Measurements from ENCODE around the gene GET4. TPM values are rescaled to one million over a fixed set of nuclear protein-coding genes. Genes with fewer than 3 reads are reported as not detected.
"Not testable (repeated sequence)": the region's sequence is repeated elsewhere in the genome, so short reads cannot be mapped to it uniquely, and the experiment has no call there.

The GET4 gene
- total RNA-seq, 1 experiment from 2014 or later = 22.0 TPM

- no peak overlapping the region for H3K27ac ChIP-seq
Measured at GRCh38 chr7:901388-902154, 25.2 kb downstream of the GET4 start.

DNA sequence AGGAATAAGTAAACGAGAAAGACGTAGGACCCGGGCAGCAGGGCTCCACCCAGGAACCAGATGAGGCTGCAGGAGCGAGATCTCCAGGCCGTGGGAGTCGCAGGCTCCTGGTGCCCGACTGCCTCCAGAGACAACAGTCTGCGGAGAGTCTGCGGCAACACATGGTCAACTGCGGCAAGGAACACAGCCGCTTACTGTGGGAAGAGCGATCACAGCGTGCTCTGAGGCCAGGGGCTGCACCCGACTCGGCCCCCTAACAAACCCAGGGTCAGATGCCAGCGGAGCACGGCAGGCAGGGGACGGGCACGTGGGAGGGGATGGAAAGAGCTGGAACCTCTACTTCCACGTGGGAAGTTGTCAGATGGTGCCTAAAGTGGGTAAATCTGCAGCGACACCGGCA lies 26.6 kb downstream of the GET4 start:
- Histone ChIP-seq H3K27ac (no peak overlapping the region), H3K27me3 (peaks cover 11% of the 10 kb centered on the region)
- DNase-seq = no peak

More at GRCh38 chr7:901388-902154, 25.2 kb downstream of the GET4 start:
- Histone ChIP-seq H3K27me3 (peaks cover 11% of the 10 kb centered on the region), H3K4me3 (no peak overlapping the region), H3K4me1 (peaks cover 3% of the 10 kb centered on the region; the same call in 1 of the 2 replicates), H3K9me3 (replicated peaks) (no peaks in the 10 kb centered on the region), H3K36me3 (no peaks in the 10 kb centered on the region)
- DNase-seq = peak; percentile 90 to 92

DNA sequence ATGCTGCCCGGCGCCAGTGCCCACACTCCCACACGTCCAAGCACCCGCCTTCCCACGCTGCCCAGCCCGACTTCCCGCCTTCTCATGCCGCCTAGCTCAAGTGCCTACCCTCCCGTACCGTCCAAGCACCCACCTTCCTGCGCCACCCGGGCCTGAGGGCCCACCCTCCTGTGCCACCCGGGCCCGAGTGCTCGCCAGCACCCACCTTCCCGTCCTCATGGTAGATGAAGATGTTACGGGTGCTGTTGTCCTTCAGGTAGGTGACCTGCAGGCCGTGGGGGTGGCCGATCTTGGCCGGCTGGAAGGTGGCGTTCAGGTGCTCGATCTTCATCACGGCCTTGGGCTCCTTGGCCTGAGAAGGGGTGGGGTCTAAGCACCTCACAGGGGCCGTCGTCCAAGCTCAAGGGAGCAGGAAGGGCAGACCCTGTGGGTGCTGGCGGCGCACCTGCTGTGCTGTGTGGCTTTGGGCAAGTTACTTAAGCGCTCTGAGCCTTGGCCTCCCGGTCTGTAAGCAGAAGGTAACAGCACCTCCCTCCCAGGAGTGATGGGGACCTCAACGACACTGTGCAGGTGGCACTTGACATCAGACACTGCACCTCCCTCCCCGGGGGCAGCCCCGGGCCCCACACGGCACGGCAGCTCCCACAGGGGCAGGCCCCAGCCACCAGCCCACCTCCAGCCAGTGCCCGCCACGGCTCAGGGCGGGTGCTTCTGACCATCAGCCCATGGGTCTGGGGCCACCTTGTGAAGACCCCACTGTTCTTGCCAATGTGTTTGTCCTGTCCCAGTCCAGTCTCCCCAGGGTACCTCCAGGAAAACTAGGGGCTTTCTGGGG lies 27.8 kb downstream of the GET4 start:
- H3K4me1 ChIP-seq = peaks cover 3% of the 10 kb centered on the region; the same call in 1 of the 2 replicates
- no peak for DNase-seq
- no peak overlapping the region for H3K27ac ChIP-seq
- H3K9me3 ChIP-seq (replicated peaks) = no peaks in the 10 kb centered on the region
- peaks cover 11% of the 10 kb centered on the region for H3K27me3 ChIP-seq
- no peaks in the 10 kb centered on the region for H3K36me3 ChIP-seq
- H3K4me3 ChIP-seq = no peak overlapping the region

More for the DNA sequence above, 26.6 kb downstream of the GET4 start:
- Histone ChIP-seq H3K9me3 (replicated peaks) (no peaks in the 10 kb centered on the region), H3K36me3 (no peaks in the 10 kb centered on the region), H3K4me1 (peaks cover 3% of the 10 kb centered on the region; the same call in 1 of the 2 replicates), H3K4me3 (no peak overlapping the region)

GRCh38 chr7:904847-905246 lies 28.5 kb downstream of the GET4 start:
- Histone ChIP-seq H3K9me3 (replicated peaks) (no peaks in the 10 kb centered on the region), H3K4me3 (no peak overlapping the region), H3K27me3 (peaks cover 11% of the 10 kb centered on the region), H3K27ac (no peak overlapping the region), H3K4me1 (peaks cover 3% of the 10 kb centered on the region; the same call in 1 of the 2 replicates), H3K36me3 (no peaks in the 10 kb centered on the region)
- no peak for DNase-seq

DNA sequence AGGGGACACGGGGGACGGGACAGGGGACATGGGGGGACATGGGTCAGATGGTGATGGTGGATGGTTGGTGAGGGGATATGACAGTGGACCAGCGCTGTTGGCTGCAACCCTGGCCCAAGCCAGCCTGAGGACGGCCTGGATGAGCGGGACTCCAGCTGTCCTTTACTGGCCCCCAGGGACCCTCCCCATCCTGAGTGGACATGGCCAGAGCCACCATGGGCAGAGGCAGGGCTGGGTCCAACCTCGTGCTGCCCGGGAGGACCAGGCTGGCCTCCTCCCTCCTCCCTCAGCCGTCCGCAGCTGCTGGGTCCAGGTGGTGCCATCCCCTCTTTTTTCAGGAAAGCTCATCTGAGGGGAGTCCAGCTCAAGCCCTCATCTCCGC lies 30.4 kb downstream of the GET4 start:
- Histone ChIP-seq H3K36me3 (no peaks in the 10 kb centered on the region), H3K27ac (no peak overlapping the region), H3K4me1 (no peaks in the 10 kb centered on the region; the same call in 1 of the 2 replicates), H3K27me3 (peaks cover 11% of the 10 kb centered on the region), H3K4me3 (no peak overlapping the region), H3K9me3 (replicated peaks) (no peaks in the 10 kb centered on the region)
- DNase-seq = no peak

- Histone ChIP-seq H3K27me3 (peaks cover 11% of the 10 kb centered on the region), H3K4me1 (no peaks in the 10 kb centered on the region; the same call in 1 of the 2 replicates), H3K4me3 (no peak overlapping the region), H3K27ac (no peak overlapping the region), H3K9me3 (replicated peaks) (no peaks in the 10 kb centered on the region), H3K36me3 (no peaks in the 10 kb centered on the region)
- DNase-seq = no peak
Measured at GRCh38 chr7:907158-907980, 31.0 kb downstream of the GET4 start.

- H3K9me3 ChIP-seq (replicated peaks) = no peaks in the 10 kb centered on the region
- H3K4me3 ChIP-seq = no peak overlapping the region
- H3K27me3 ChIP-seq = peaks cover 11% of the 10 kb centered on the region
- H3K27ac ChIP-seq = no peak overlapping the region
- no peaks in the 10 kb centered on the region for H3K36me3 ChIP-seq
- no peaks in the 10 kb centered on the region; the same call in 1 of the 2 replicates for H3K4me1 ChIP-seq
- no peak for DNase-seq
Measured at GRCh38 chr7:908159-908581, 31.8 kb downstream of the GET4 start.

- DNase-seq = peak; percentile 36 to 44
- H3K4me1 ChIP-seq; H3K36me3 ChIP-seq; H3K4me3 ChIP-seq; H3K27ac ChIP-seq; H3K9me3 ChIP-seq (replicated peaks): not testable (repeated sequence)
- H3K27me3 ChIP-seq = peaks cover 11% of the 10 kb centered on the region
Measured at GRCh38 chr7:908591-909357, 32.4 kb downstream of the GET4 start.

DNA sequence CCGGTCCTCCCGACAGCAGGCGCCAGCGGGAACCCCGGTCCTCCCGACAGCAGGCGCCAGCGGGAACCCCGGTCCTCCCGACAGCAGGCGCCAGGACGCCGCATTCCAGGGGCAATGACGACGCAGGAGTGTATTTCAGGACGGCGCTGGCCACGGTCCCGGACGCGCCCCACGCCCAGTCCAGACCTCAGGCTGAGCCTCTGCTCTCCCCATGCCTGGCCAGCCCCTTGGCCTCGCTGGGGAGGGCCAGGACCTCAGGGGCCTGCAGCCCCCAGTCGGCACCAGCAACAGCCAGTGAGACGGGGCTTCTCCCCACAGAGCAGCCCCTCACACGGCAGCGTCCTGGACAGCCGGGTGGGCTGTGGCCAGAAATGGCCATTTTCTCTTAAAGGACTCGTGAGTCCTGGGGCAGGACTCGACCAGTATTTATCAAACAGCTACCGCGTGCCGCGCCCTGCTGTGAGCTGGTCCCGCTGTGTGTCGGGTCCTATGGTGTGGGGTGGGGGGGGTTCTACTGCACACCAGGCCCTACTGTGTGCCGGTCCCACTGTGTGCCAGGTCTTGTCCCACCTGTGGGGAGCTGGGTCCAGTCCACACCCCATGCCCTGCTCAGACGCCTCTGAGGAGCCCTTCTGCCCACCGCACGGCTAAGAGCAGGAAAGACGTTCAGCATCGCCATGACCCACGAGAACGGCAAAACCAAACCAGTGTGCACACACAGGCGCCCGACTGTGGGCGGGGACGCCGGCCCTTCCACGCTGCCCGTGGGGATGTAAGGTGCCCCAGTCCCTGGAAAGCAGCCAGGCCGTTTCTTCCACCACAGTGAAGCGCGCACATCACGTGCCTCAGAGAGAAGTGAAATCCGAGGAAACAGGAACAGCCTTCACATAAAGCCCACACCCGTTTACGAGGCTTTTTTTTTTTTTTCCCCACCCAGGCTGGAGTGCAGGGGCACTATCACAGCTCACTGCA lies 33.3 kb downstream of the GET4 start:
- Histone ChIP-seq H3K27me3 (peaks cover 2% of the 10 kb centered on the region), H3K36me3 (no peaks in the 10 kb centered on the region), H3K9me3 (replicated peaks) (no peaks in the 10 kb centered on the region), H3K27ac (no peak overlapping the region), H3K4me3 (no peak overlapping the region), H3K4me1 (no peaks in the 10 kb centered on the region; the same call in 1 of the 2 replicates)
- no peak for DNase-seq

- Histone ChIP-seq H3K27ac (no peak overlapping the region), H3K4me3 (no peak overlapping the region), H3K4me1 (no peaks in the 10 kb centered on the region), H3K9me3 (replicated peaks) (no peaks in the 10 kb centered on the region), H3K36me3 (no peaks in the 10 kb centered on the region), H3K27me3 (0 out of 2 replicates have a peak, but pooled peaks cover 2% of the 10 kb centered on the region)
- no peak for DNase-seq
Measured at GRCh38 chr7:910441-910861, 34.1 kb downstream of the GET4 start.

DNA sequence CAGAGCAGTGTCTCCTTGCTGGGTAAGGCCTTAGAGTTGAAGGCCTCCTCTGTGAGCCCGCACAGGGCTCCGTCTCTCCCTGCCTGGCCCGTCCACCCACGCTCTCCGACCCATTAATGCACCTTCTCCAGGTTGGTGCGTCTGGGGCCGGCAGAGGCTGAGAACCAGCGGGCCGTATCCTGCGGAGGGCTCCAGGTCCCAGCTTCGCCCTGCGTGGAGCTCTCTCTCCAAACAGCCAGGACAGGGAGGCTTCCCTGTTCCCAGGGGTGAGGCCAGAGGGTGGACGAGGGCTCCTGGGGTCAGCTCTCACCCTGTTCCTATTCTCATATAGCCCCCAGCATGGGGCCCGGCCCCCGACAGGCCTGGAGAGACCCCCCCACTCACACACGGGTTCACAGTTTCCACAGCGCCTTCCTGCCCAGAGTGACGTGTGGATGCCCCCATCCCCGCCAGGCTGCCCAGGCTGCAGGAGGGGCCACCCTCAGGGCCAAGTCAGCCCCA lies 34.6 kb downstream of the GET4 start:
- H3K27ac ChIP-seq = no peak overlapping the region

GRCh38 chr7:911791-912480 lies 35.6 kb downstream of the GET4 start:
- H3K4me3 ChIP-seq = no peak overlapping the region
- H3K9me3 ChIP-seq (replicated peaks) = no peaks in the 10 kb centered on the region
- H3K27me3 ChIP-seq = peaks cover 7% of the 10 kb centered on the region; the same call in 1 of the 2 replicates
- no peaks in the 10 kb centered on the region for H3K36me3 ChIP-seq
- no peak for DNase-seq
- H3K27ac ChIP-seq = no peak overlapping the region
- H3K4me1 ChIP-seq = no peaks in the 10 kb centered on the region

More for the DNA sequence above, 34.6 kb downstream of the GET4 start:
- Histone ChIP-seq H3K9me3 (replicated peaks) (no peaks in the 10 kb centered on the region), H3K4me1 (no peaks in the 10 kb centered on the region), H3K36me3 (no peaks in the 10 kb centered on the region), H3K4me3 (no peak overlapping the region), H3K27me3 (0 out of 2 replicates have a peak, but pooled peaks cover 2% of the 10 kb centered on the region)
- DNase-seq = no peak
